Measurements from ENCODE around the gene AHCY.

Gene AHCY

DNA sequence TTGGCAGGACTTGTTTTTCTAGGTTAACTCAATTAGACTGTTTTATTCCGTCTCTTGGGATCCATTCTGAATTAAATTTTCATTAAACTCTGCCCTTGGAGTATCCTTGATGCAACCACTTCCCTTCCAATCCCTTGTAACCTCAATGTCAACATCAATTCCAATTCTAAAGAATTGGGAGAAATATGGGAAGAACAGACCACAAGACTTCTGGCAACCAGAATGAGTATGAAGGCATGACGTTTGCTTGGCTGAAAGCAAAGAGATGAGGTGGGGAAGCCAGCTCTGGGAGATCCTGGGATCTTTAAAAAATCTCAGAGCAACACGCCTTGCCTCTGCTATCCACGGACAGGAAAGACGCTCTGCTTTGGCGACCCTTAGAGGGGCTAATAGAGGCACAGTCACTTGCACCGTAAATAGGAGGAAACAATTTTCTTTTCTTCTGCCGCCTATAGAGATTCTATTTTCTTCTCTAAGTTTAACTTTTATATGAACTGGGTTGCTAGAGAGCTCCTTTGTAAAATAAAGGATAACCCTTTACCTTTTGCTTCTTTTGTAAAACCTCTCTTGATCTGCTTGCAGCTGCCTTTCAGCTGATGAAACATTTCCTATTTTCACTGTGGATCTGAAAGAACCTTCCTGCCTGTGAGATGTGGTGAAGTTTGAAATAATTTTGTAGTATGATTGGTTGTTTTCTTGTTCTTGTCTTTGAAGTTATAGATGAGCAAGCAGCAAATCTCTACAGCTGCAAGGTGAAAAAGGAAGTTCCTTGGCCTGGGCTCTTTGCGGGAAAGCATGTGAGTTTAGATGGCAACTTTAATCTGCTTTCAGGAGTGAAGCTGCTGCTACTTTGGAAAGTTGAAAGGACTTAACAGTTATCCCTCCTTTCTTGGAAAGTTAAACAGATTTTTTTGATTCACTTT is 62.2 kb downstream of the AHCY start, which contains the start of gene ASIP:
Gene ASIP, plus strand, starts transcription at position 731 of the 923 bp plus-strand sequence. CDS start 18,952 bp downstream, outside the sequence.
- H3K27ac ChIP-seq (ENCODE audit: low read depth, low read length), result no peak within 1 kb of the TSS
- H3K27me3 ChIP-seq (ENCODE audit: insufficient read depth, low read length), result no peaks in the 10 kb centered on the region
- no peaks in the 10 kb centered on the region for H3K4me1 ChIP-seq (ENCODE audit: control insufficient read depth in 1 of 2, insufficient read depth in 2 of 2, low read length in 2 of 2)
- no peaks in the 10 kb centered on the region for H3K9me3 ChIP-seq (ENCODE audit: insufficient read depth, low read depth, low read length)
- no peaks in the 10 kb centered on the region for H3K79me1 ChIP-seq (ENCODE audit: low read length)
- no peaks in the 10 kb centered on the region for H3K79me2 ChIP-seq (ENCODE audit: control insufficient read depth, insufficient read depth, low read length, poor library complexity)
- no peak within 1 kb of the TSS for H2AFZ ChIP-seq (ENCODE audit: insufficient read depth, low read length, poor library complexity)
- H2BK12ac ChIP-seq (ENCODE audit: low read length), result no peak within 1 kb of the TSS
- H3K23ac ChIP-seq (ENCODE audit: low read length), result no peak within 1 kb of the TSS
- H3K36me3 ChIP-seq (ENCODE audit: control insufficient read depth in 1 of 2, insufficient read depth in 2 of 2, low read length in 2 of 2), result no peaks in the 10 kb centered on the region
- no peak within 1 kb of the TSS for H2BK5ac ChIP-seq (ENCODE audit: low read depth, low read length, poor library complexity)
- H3K4me3 ChIP-seq (ENCODE audit: low read depth, low read length), result no peak within 1 kb of the TSS
- no peak within 1 kb of the TSS for H3K9ac ChIP-seq (ENCODE audit: low read length)
- H3K14ac ChIP-seq (ENCODE audit: low read length), result no peak within 1 kb of the TSS
- H3K4ac ChIP-seq (ENCODE audit: low read depth, low read length), result no peak within 1 kb of the TSS
- no peak within 1 kb of the TSS for H2AK5ac ChIP-seq (ENCODE audit: low read length)
- no CpG with 5 or more reads among the region's 9 CpGs for WGBS (ENCODE audit: extremely low coverage, insufficient coverage, insufficient read length)
- no peak within 1 kb of the TSS for H4K8ac ChIP-seq (ENCODE audit: low read depth, low read length)
- no peak within 1 kb of the TSS for H3K4me2 ChIP-seq (ENCODE audit: low read length)
- H2BK120ac ChIP-seq (ENCODE audit: insufficient read depth, low read length, poor library complexity), result no peak within 1 kb of the TSS
- DNase-seq, result no peak
- no peak within 1 kb of the TSS for H3K18ac ChIP-seq (ENCODE audit: low read length)
- no peak within 1 kb of the TSS for H4K12ac ChIP-seq (ENCODE audit: low read depth, low read length)
- no peak within 1 kb of the TSS for H4K91ac ChIP-seq (ENCODE audit: low read depth, low read length)

DNA sequence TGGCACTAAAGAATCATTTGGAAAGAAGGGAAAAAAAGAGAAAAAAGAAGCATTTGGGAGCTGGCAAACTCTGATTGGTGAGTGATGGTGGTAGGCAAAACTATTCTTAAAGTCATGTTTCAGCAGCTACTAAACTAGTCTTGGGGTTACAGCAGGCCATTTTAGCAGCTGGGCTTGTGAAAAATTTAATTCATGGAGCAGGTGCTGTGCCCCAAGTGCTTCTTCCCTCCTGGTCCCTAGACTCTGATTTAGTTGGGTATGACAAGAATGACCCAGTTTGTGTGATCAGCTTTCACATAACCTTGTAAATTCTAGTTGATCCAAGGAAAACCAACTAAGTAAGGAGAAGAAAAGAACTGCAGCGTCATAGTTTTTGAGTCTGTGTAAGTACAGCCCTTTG is 63.0 kb downstream of the AHCY start:
- H3K36me3 ChIP-seq (ENCODE audit: control insufficient read depth in 1 of 2, insufficient read depth in 2 of 2, low read length in 2 of 2), result no peaks in the 10 kb centered on the region
- H3K9ac ChIP-seq (ENCODE audit: low read length), result no peak overlapping the region
- peaks cover 1% of the 10 kb centered on the region for H3K9me3 ChIP-seq (ENCODE audit: insufficient read depth, low read depth, low read length)
- no peak overlapping the region for H3K4me2 ChIP-seq (ENCODE audit: low read length)
- no peak overlapping the region for H3K18ac ChIP-seq (ENCODE audit: low read length)
- H2AK5ac ChIP-seq (ENCODE audit: low read length), result no peak overlapping the region
- no peak overlapping the region for H3K27ac ChIP-seq (ENCODE audit: low read depth, low read length)
- H3K79me1 ChIP-seq (ENCODE audit: low read length), result no peaks in the 10 kb centered on the region
- H2BK120ac ChIP-seq (ENCODE audit: insufficient read depth, low read length, poor library complexity), result no peak overlapping the region
- no peak overlapping the region for H4K91ac ChIP-seq (ENCODE audit: low read depth, low read length)
- no peak overlapping the region for H2BK5ac ChIP-seq (ENCODE audit: low read depth, low read length, poor library complexity)
- no peaks in the 10 kb centered on the region for H3K27me3 ChIP-seq (ENCODE audit: insufficient read depth, low read length)
- H4K12ac ChIP-seq (ENCODE audit: low read depth, low read length), result no peak overlapping the region
- no peak for DNase-seq
- no peak overlapping the region for H3K23ac ChIP-seq (ENCODE audit: low read length)
- H3K4me1 ChIP-seq (ENCODE audit: control insufficient read depth in 1 of 2, insufficient read depth in 2 of 2, low read length in 2 of 2), result no peaks in the 10 kb centered on the region
- no peak overlapping the region for H2BK12ac ChIP-seq (ENCODE audit: low read length)
- H4K8ac ChIP-seq (ENCODE audit: low read depth, low read length), result no peak overlapping the region
- no peak overlapping the region for H3K4ac ChIP-seq (ENCODE audit: low read depth, low read length)
- no peak overlapping the region for H3K14ac ChIP-seq (ENCODE audit: low read length)
- H3K4me3 ChIP-seq (ENCODE audit: low read depth, low read length), result no peak overlapping the region
- no peak overlapping the region for H2AFZ ChIP-seq (ENCODE audit: insufficient read depth, low read length, poor library complexity)
- no peaks in the 10 kb centered on the region for H3K79me2 ChIP-seq (ENCODE audit: control insufficient read depth, insufficient read depth, low read length, poor library complexity)
- WGBS (ENCODE audit: extremely low coverage, insufficient coverage, insufficient read length), result no CpG with 5 or more reads among the region's 1 CpG

- Histone ChIP-seq H3K27me3 (ENCODE audit: insufficient read depth, low read length) (no peaks in the 10 kb centered on the region), H3K18ac (ENCODE audit: low read length) (no peak overlapping the region), H4K8ac (ENCODE audit: low read depth, low read length) (no peak overlapping the region), H3K9ac (ENCODE audit: low read length) (no peak overlapping the region), H2BK12ac (ENCODE audit: low read length) (no peak overlapping the region), H3K4me1 (ENCODE audit: control insufficient read depth in 1 of 2, insufficient read depth in 2 of 2, low read length in 2 of 2) (no peaks in the 10 kb centered on the region), H4K12ac (ENCODE audit: low read depth, low read length) (no peak overlapping the region), H3K79me1 (ENCODE audit: low read length) (no peaks in the 10 kb centered on the region), H3K27ac (ENCODE audit: low read depth, low read length) (no peak overlapping the region), H3K36me3 (ENCODE audit: control insufficient read depth in 1 of 2, insufficient read depth in 2 of 2, low read length in 2 of 2) (no peaks in the 10 kb centered on the region), H4K91ac (ENCODE audit: low read depth, low read length) (no peak overlapping the region), H3K14ac (ENCODE audit: low read length) (no peak overlapping the region), H2BK5ac (ENCODE audit: low read depth, low read length, poor library complexity) (no peak overlapping the region), H3K9me3 (ENCODE audit: insufficient read depth, low read depth, low read length) (peaks cover 1% of the 10 kb centered on the region), H2BK120ac (ENCODE audit: insufficient read depth, low read length, poor library complexity) (no peak overlapping the region), H2AFZ (ENCODE audit: insufficient read depth, low read length, poor library complexity) (no peak overlapping the region), H2AK5ac (ENCODE audit: low read length) (no peak overlapping the region), H3K23ac (ENCODE audit: low read length) (no peak overlapping the region), H3K79me2 (ENCODE audit: control insufficient read depth, insufficient read depth, low read length, poor library complexity) (no peaks in the 10 kb centered on the region), H3K4me3 (ENCODE audit: low read depth, low read length) (no peak overlapping the region), H3K4ac (ENCODE audit: low read depth, low read length) (no peak overlapping the region), H3K4me2 (ENCODE audit: low read length) (no peak overlapping the region)
- no peak for DNase-seq
- WGBS (ENCODE audit: extremely low coverage, insufficient coverage, insufficient read length), result no CpG with 5 or more reads among the region's 2 CpGs
These were observed 65.2 kb downstream of the AHCY start for GRCh38 chr20:34237942-34238341.

- H2BK5ac ChIP-seq (ENCODE audit: low read depth, low read length, poor library complexity), result no peak overlapping the region
- no CpG with 5 or more reads among the region's 2 CpGs for WGBS (ENCODE audit: extremely low coverage, insufficient coverage, insufficient read length)
- no peak overlapping the region for H3K4ac ChIP-seq (ENCODE audit: low read depth, low read length)
- DNase-seq, result no peak
- H3K14ac ChIP-seq (ENCODE audit: low read length), result no peak overlapping the region
- no peak overlapping the region for H4K12ac ChIP-seq (ENCODE audit: low read depth, low read length)
- no peak overlapping the region for H4K91ac ChIP-seq (ENCODE audit: low read depth, low read length)
- no peak overlapping the region for H2BK120ac ChIP-seq (ENCODE audit: insufficient read depth, low read length, poor library complexity)
- no peak overlapping the region for H2AK5ac ChIP-seq (ENCODE audit: low read length)
- no peak overlapping the region for H2AFZ ChIP-seq (ENCODE audit: insufficient read depth, low read length, poor library complexity)
- no peaks in the 10 kb centered on the region for H3K79me1 ChIP-seq (ENCODE audit: low read length)
- no peaks in the 10 kb centered on the region for H3K4me1 ChIP-seq (ENCODE audit: control insufficient read depth in 1 of 2, insufficient read depth in 2 of 2, low read length in 2 of 2)
- no peak overlapping the region for H3K23ac ChIP-seq (ENCODE audit: low read length)
- no peak overlapping the region for H4K8ac ChIP-seq (ENCODE audit: low read depth, low read length)
- H3K18ac ChIP-seq (ENCODE audit: low read length), result no peak overlapping the region
- H3K9ac ChIP-seq (ENCODE audit: low read length), result no peak overlapping the region
- H3K36me3 ChIP-seq (ENCODE audit: control insufficient read depth in 1 of 2, insufficient read depth in 2 of 2, low read length in 2 of 2), result no peaks in the 10 kb centered on the region
- no peak overlapping the region for H3K27ac ChIP-seq (ENCODE audit: low read depth, low read length)
- no peak overlapping the region for H3K4me3 ChIP-seq (ENCODE audit: low read depth, low read length)
- no peak overlapping the region for H3K4me2 ChIP-seq (ENCODE audit: low read length)
- no peaks in the 10 kb centered on the region for H3K27me3 ChIP-seq (ENCODE audit: insufficient read depth, low read length)
- H3K79me2 ChIP-seq (ENCODE audit: control insufficient read depth, insufficient read depth, low read length, poor library complexity), result no peaks in the 10 kb centered on the region
- peaks cover 4% of the 10 kb centered on the region for H3K9me3 ChIP-seq (ENCODE audit: insufficient read depth, low read depth, low read length)
- no peak overlapping the region for H2BK12ac ChIP-seq (ENCODE audit: low read length)
These were observed 67.3 kb downstream of the AHCY start for GRCh38 chr20:34235875-34236274.
